ENCODE data around the gene CRTC1. TPM values are rescaled to one million over a fixed set of nuclear protein-coding genes. Genes with fewer than 3 reads are reported as not detected.

The CRTC1 gene
- total RNA-seq, 1 experiment from 2014 or later: 19.0 TPM

- no peak overlapping the region for H3K4me3 Mint-ChIP-seq
- no peak for DNase-seq
- no peaks in the 10 kb centered on the region for H4K20me1 ChIP-seq (ENCODE audit: control insufficient read depth, insufficient read depth, insufficient read length)
- H2BK15ac ChIP-seq (ENCODE audit: low read depth, low read length): no peak overlapping the region
- H3K9ac ChIP-seq (ENCODE audit: extremely low read depth, insufficient read length, low read length): no peak overlapping the region
- H3K56ac ChIP-seq (ENCODE audit: insufficient read length, low read depth, low read length): no peak overlapping the region
- H3K23ac ChIP-seq (ENCODE audit: insufficient read length, low read depth, low read length): no peak overlapping the region
- H2BK5ac ChIP-seq (ENCODE audit: insufficient read length, low read length): no peak overlapping the region
- peaks cover 1% of the 10 kb centered on the region; the same call in 1 of the 2 replicates for H3K27me3 Mint-ChIP-seq (ENCODE audit: low read depth)
- H3K14ac ChIP-seq (ENCODE audit: insufficient read depth, low read length): no peak overlapping the region
- H2BK120ac ChIP-seq (ENCODE audit: low read depth, low read length, poor library complexity, severe bottlenecking): no peak overlapping the region
- H3K4me2 ChIP-seq (ENCODE audit: insufficient read depth, insufficient read length, low read length): no peak overlapping the region
- no peak overlapping the region for H3K18ac ChIP-seq (ENCODE audit: insufficient read length, low read depth, low read length)
- peaks cover 12 to 19% of the 10 kb centered on the region in 2 experiments for H3K4me1 Mint-ChIP-seq
- no peak overlapping the region for H3K4ac ChIP-seq (ENCODE audit: low read depth, low read length)
- no peak overlapping the region for H4K91ac ChIP-seq (ENCODE audit: insufficient read length, low read depth, low read length)
- H2AK5ac ChIP-seq (ENCODE audit: insufficient read length, low read length): no peak overlapping the region
- H4K8ac ChIP-seq (replicated peaks; ENCODE audit: insufficient read length, low read depth, low read length): no peak overlapping the region
- H3K36me3 Mint-ChIP-seq (ENCODE audit: insufficient read depth in 1 of 3, low read depth in 3 of 3): no peaks in the 10 kb centered on the region; a peak in 1 of 7 replicates
- H2BK20ac ChIP-seq (ENCODE audit: low read depth, low read length, poor library complexity, severe bottlenecking): no peak overlapping the region
- H2BK12ac ChIP-seq (ENCODE audit: insufficient read length, low read depth, low read length): no peak overlapping the region
- H3K27ac Mint-ChIP-seq: no peak overlapping the region; a peak in 1 of 7 replicates
- no peak overlapping the region for H3K27ac ChIP-seq (ENCODE audit: insufficient read length, low read depth, low read length)
- H3K9me3 ChIP-seq (ENCODE audit: control insufficient read depth, low read depth, low read length): no peaks in the 10 kb centered on the region
- H3K27me3 ChIP-seq (ENCODE audit: insufficient read depth, low read length): no peaks in the 10 kb centered on the region
- no peak overlapping the region for H3T11ph ChIP-seq (ENCODE audit: low read length)
- TF ChIP-seq CTCF (conservative IDR thresholded peaks at IDR 0.05): no peak
- H3K79me2 ChIP-seq (ENCODE audit: insufficient read depth, low read length): no peaks in the 10 kb centered on the region
- H4K5ac ChIP-seq (ENCODE audit: insufficient read length, low read depth, low read length): no peak overlapping the region
- H3K4me1 ChIP-seq (ENCODE audit: insufficient read depth, low read length): no peaks in the 10 kb centered on the region; the same call in 1 of the 2 replicates
- no peak overlapping the region for H2AFZ ChIP-seq (ENCODE audit: low read length)
- no peaks in the 10 kb centered on the region for H3K23me2 ChIP-seq (ENCODE audit: insufficient read length, low read depth, low read length, poor library complexity, severe bottlenecking)
- WGBS (ENCODE audit: extremely low coverage, insufficient read length, low lambda C conversion rate): no CpG with 5 or more reads among the region's 7 CpGs
- H3K9me3 Mint-ChIP-seq: no peaks in the 10 kb centered on the region
- no peaks in the 10 kb centered on the region for H3K79me1 ChIP-seq (ENCODE audit: insufficient read depth, low read depth, low read length, poor library complexity, severe bottlenecking)
These were observed 6.8 kb upstream of the CRTC1 start for GRCh38 chr19:18676692-18677091.

Data from H9 (cell line).